H1 (cell line): ENCODE data around the gene PPP1R27. TPM values are rescaled to one million over a fixed set of nuclear protein-coding genes. Genes with fewer than 3 reads are reported as not detected.

Experiments
- CTCF ChIA-PET: fragments of 300-600 bp; sonication (Branson Sonifier 250); formaldehyde crosslinking; loops from one replicate; lab custom pipeline; 2021; ENCODE audit not compliant: partially characterized antibody; lab: Charles Lee
- POLR2A ChIA-PET: fragments of 300-600 bp; sonication (Branson Sonifier 250); formaldehyde crosslinking; loops from one replicate; lab custom pipeline; 2021; ENCODE audit warnings: inconsistent platforms; ENCODE audit not compliant: partially characterized antibody; lab: Charles Lee
- DNase-seq, 2 experiments: peaks; one replicate each; pipeline versions ENCODE4 v3.0.0 to v3.0.0-alpha.2; 2010 to 2022; ENCODE audit warnings: low spot score in 2 of 2, low read depth in 1 of 2, mixed read lengths in 1 of 2
- FAIRE-seq: peaks from 2 replicates; lab custom pipeline; 2011; peaks lifted over from hg19 to GRCh38; lab: Jason Lieb, UNC
- H2AFZ ChIP-seq: 2 replicates; pipeline ENCODE4 v1.8.1; 2012; ENCODE audit warnings: low read length, inconsistent platforms
- H2AK5ac ChIP-seq: 2 replicates; pipeline ENCODE4 v1.6.1; 2013; ENCODE audit warnings: low read depth, low read length
- H2BK120ac ChIP-seq: replicated peaks from 2 replicates; pipeline ENCODE3; 2013; ENCODE audit warnings: low read depth, low read length, inconsistent platforms
- H2BK12ac ChIP-seq: 2 replicates; pipeline ENCODE4 v1.6.1; 2013; ENCODE audit warnings: low read depth, low read length
- H2BK15ac ChIP-seq: 2 replicates; pipeline ENCODE4 v1.6.1; 2013; ENCODE audit warnings: low read length
- H2BK20ac ChIP-seq: 2 replicates; pipeline ENCODE4 v1.6.1; 2013; ENCODE audit warnings: low read length
- H2BK5ac ChIP-seq: 2 replicates; pipeline ENCODE4 v1.6.1; 2013; ENCODE audit warnings: low read depth, low read length
- H3K14ac ChIP-seq: 2 replicates; pipeline ENCODE4 v1.6.1; 2013; ENCODE audit warnings: inconsistent platforms; ENCODE audit not compliant: insufficient read length
- H3K18ac ChIP-seq: 2 replicates; pipeline ENCODE4 v1.6.1; 2013; ENCODE audit warnings: low read length; ENCODE audit errors: extremely low read depth
- H3K23ac ChIP-seq: 2 replicates; pipeline ENCODE4 v1.6.1; 2013; ENCODE audit warnings: inconsistent platforms; ENCODE audit not compliant: insufficient read length
- H3K23me2 ChIP-seq: 2 replicates; pipeline ENCODE4 v1.6.1; 2013; ENCODE audit warnings: low read depth, low read length
- H3K27ac ChIP-seq: 2 replicates; pipeline ENCODE4 v1.6.1; 2011; ENCODE audit warnings: low read depth, low read length, inconsistent platforms
- H3K27me3 ChIP-seq, 4 experiments: replicated peaks in 1 of 4; 1 replicate in 1 of 4; 2 replicates in 3 of 4; pipeline versions ENCODE4 v1.6.1 to v1.8.1; 2011 to 2013; ENCODE audit warnings: low read length in 3 of 4, mild to moderate bottlenecking in 3 of 4, inconsistent platforms in 2 of 4, mixed read lengths in 2 of 4, moderate library complexity in 1 of 4; ENCODE audit not compliant: control insufficient read depth in 3 of 4, insufficient read depth in 3 of 4; ENCODE audit errors: extremely low read depth in 1 of 4
- H3K36me3 ChIP-seq, 4 experiments: 2 replicates each; pipeline versions ENCODE4 v1.6.1 to v1.8.1; 2011 to 2013; ENCODE audit warnings: mild to moderate bottlenecking in 4 of 4, low read length in 3 of 4, moderate library complexity in 2 of 4, control low read depth in 1 of 4, inconsistent platforms in 1 of 4; ENCODE audit not compliant: insufficient read depth in 4 of 4, control insufficient read depth in 2 of 4
- H3K4ac ChIP-seq: replicated peaks from 2 replicates; pipeline ENCODE3; 2013; ENCODE audit warnings: low read length, low read depth, mixed read lengths, inconsistent platforms; ENCODE audit not compliant: insufficient read length
- H3K4me1 ChIP-seq, 4 experiments: replicated peaks in 1 of 4; 1 replicate in 1 of 4; 2 replicates in 3 of 4; pipeline versions ENCODE4 v1.6.1 to v1.8.1; 2011 to 2013; ENCODE audit warnings: low read length in 3 of 4, inconsistent platforms in 2 of 4, mixed read lengths in 1 of 4; ENCODE audit not compliant: insufficient read depth in 4 of 4, control insufficient read depth in 3 of 4
- H3K4me2 ChIP-seq, 2 experiments: 2 replicates each; pipeline versions ENCODE4 v1.6.1 to v1.8.1; 2011 to 2013; ENCODE audit warnings: low read depth in 2 of 2, low read length in 2 of 2, control low read depth in 1 of 2, inconsistent platforms in 1 of 2, mild to moderate bottlenecking in 1 of 2; ENCODE audit not compliant: insufficient read depth in 1 of 2
- H3K4me3 ChIP-seq, 4 experiments: fragments of 200-600, 300-600 bp in 1 of 4; sonication (generic), shearing (Covaris generic), sonication (Bioruptor Twin) in 1 of 4; 2 replicates each; pipeline versions ENCODE4 v1.5.1 to v1.8.1; 2011 to 2016; ENCODE audit warnings: low read length in 4 of 4, low read depth in 3 of 4, control low read depth in 2 of 4, inconsistent platforms in 2 of 4, mild to moderate bottlenecking in 2 of 4, mixed read lengths in 1 of 4, moderate library complexity in 1 of 4; ENCODE audit not compliant: insufficient read depth in 2 of 4; ENCODE audit errors: extremely low read depth in 1 of 4
- H3K56ac ChIP-seq: replicated peaks from 2 replicates; pipeline ENCODE3; 2013; ENCODE audit warnings: low read depth, mild to moderate bottlenecking, mixed read lengths, low read length, inconsistent platforms; ENCODE audit not compliant: insufficient read length
- H3K79me1 ChIP-seq: 2 replicates; pipeline ENCODE4 v1.6.1; 2013; ENCODE audit warnings: low read depth, low read length, control low read depth
- H3K79me2 ChIP-seq, 2 experiments: 2 replicates each; pipeline versions ENCODE4 v1.6.1 to v1.8.1; 2012 to 2013; ENCODE audit warnings: low read length in 2 of 2, mild to moderate bottlenecking in 2 of 2, inconsistent platforms in 1 of 2; ENCODE audit not compliant: insufficient read depth in 2 of 2, control insufficient read depth in 1 of 2
- H3K9ac ChIP-seq, 4 experiments: replicated peaks in 1 of 4; 1 replicate in 1 of 4; 2 replicates in 3 of 4; pipeline versions ENCODE4 v1.6.1 to v1.8.1; 2011 to 2013; ENCODE audit warnings: low read depth in 3 of 4, low read length in 3 of 4, control low read depth in 2 of 4, mild to moderate bottlenecking in 2 of 4, moderate library complexity in 2 of 4, inconsistent platforms in 1 of 4; ENCODE audit errors: extremely low read depth in 1 of 4
- H3K9me3 ChIP-seq, 2 experiments: 2 replicates each; pipeline versions ENCODE4 v1.6.1 to v1.8.1; 2012 to 2013; ENCODE audit warnings: mild to moderate bottlenecking in 2 of 2, moderate library complexity in 2 of 2, control low read depth in 1 of 2, inconsistent platforms in 1 of 2, low read depth in 1 of 2, low read length in 1 of 2, mixed read lengths in 1 of 2; ENCODE audit not compliant: insufficient read depth in 2 of 2
- H4K20me1 ChIP-seq, 2 experiments: replicated peaks in 1 of 2; 2 replicates each; pipeline versions ENCODE3 to v1.8.1; 2011 to 2013; ENCODE audit warnings: inconsistent platforms in 2 of 2, low read length in 2 of 2, mild to moderate bottlenecking in 1 of 2; ENCODE audit not compliant: insufficient read depth in 2 of 2, control insufficient read depth in 1 of 2
- H4K5ac ChIP-seq: 2 replicates; pipeline ENCODE4 v1.6.1; 2013; ENCODE audit warnings: low read length, low read depth, mixed read lengths, inconsistent platforms; ENCODE audit not compliant: insufficient read length
- H4K8ac ChIP-seq: 2 replicates; pipeline ENCODE4 v1.8.0; 2013; ENCODE audit warnings: mild to moderate bottlenecking, moderate library complexity, low read length, inconsistent platforms; ENCODE audit not compliant: insufficient read depth; ENCODE audit errors: extremely low read depth
- H4K91ac ChIP-seq: replicated peaks from 2 replicates; pipeline ENCODE3; 2013; ENCODE audit warnings: low read length, mixed read lengths, inconsistent platforms; ENCODE audit not compliant: insufficient read length
- ASH2L ChIP-seq: fragments of 200-600, 300-600 bp; sonication (generic); IDR thresholded peaks from one replicate; pipeline ENCODE4 v1.7.1; 2017; ENCODE audit warnings: low read length
- E2F6 ChIP-seq: IDR thresholded peaks from 2 replicates; pipeline ENCODE4 v1.6.1; 2012; ENCODE audit warnings: inconsistent platforms
- EZH2 ChIP-seq: fragments of 200-600 bp; sonication (generic); IDR thresholded peaks from 2 replicates; pipeline ENCODE4 v1.7.1; 2012; ENCODE audit warnings: low read depth, mild to moderate bottlenecking, moderate library complexity, low read length, inconsistent platforms; ENCODE audit not compliant: severe bottlenecking
- HDAC6 ChIP-seq: IDR thresholded peaks from one replicate; pipeline ENCODE4 v1.7.1; 2012; ENCODE audit warnings: low read depth, mild to moderate bottlenecking, inconsistent platforms, low read length, moderate library complexity
- JUND ChIP-seq: IDR thresholded peaks from 2 replicates; pipeline ENCODE4 v1.6.1; 2011; ENCODE audit warnings: mild to moderate bottlenecking, improper control_type of control experiment, low read length
- NANOG ChIP-seq: IDR thresholded peaks from 2 replicates; pipeline ENCODE4 v1.6.1; 2011; ENCODE audit warnings: low read length, low read depth, mild to moderate bottlenecking, inconsistent platforms; ENCODE audit not compliant: insufficient read depth, poor library complexity, severe bottlenecking
- POLR2A ChIP-seq, 2 experiments: IDR thresholded peaks; 1 replicate in 1 of 2; 2 replicates in 1 of 2; pipeline ENCODE4 v1.6.1; 2011; ENCODE audit warnings: low read depth in 2 of 2, low read length in 2 of 2, mild to moderate bottlenecking in 2 of 2; ENCODE audit errors: control extremely low read depth in 1 of 2
- POLR2AphosphoS5 ChIP-seq: IDR thresholded peaks from 2 replicates; pipeline ENCODE4 v1.6.1; 2011; ENCODE audit warnings: low read depth, low read length
- RFX5 ChIP-seq: IDR thresholded peaks from 2 replicates; pipeline ENCODE4 v1.6.1; 2011; ENCODE audit warnings: low read depth, low read length, improper control_type of control experiment, borderline replicate concordance
- SP4 ChIP-seq: IDR thresholded peaks from 2 replicates; pipeline ENCODE4 v1.6.1; 2012; ENCODE audit warnings: low read length, inconsistent platforms
- TAF1 ChIP-seq: IDR thresholded peaks from 2 replicates; pipeline ENCODE4 v1.6.1; 2011; ENCODE audit warnings: mild to moderate bottlenecking, low read depth, low read length
- TCF12 ChIP-seq: IDR thresholded peaks from 2 replicates; pipeline ENCODE4 v1.6.1; 2011; ENCODE audit warnings: low read depth, mild to moderate bottlenecking, low read length
- USF2 ChIP-seq: IDR thresholded peaks from 2 replicates; pipeline ENCODE4 v1.6.1; 2011; ENCODE audit warnings: low read length, improper control_type of control experiment
- YY1 ChIP-seq: IDR thresholded peaks from 2 replicates; pipeline ENCODE4 v1.6.1; 2011; ENCODE audit warnings: low read depth, mild to moderate bottlenecking, low read length
- WGBS, 2 experiments: shearing (Covaris generic) in 1 of 2; methylation state at CpG; one replicate each; pipeline versions ENCODE4 v1.1.6 to v1.1.7; 2013 to 2015; ENCODE audit warnings: low lambda C conversion rate in 2 of 2, mixed read lengths in 2 of 2, inconsistent platforms in 1 of 2, low coverage in 1 of 2, missing lambda C conversion rate in 1 of 2; ENCODE audit not compliant: insufficient replicate concordance in 2 of 2, insufficient coverage in 1 of 2, insufficient read length in 1 of 2; ENCODE audit errors: extremely low coverage in 1 of 2, missing lambda C conversion rate in 1 of 2; 5-methylcytosine and 5-hydroxymethylcytosine counted together
- polyA plus RNA-seq, 7 experiments: library from polyadenylated mRNA; depleted of rRNA in 3 of 7; stranded (reverse) in 5 of 7; unstranded in 2 of 7; fragments of >200 nt in 5 of 7; fragments of 200-250 nt in 2 of 7; gene quantifications; 1 replicate in 5 of 7; 2 replicates in 1 of 7; 4 replicates in 1 of 7; pipeline versions ENCODE4 v1.2.1 to v1.2.3, GENCODE V29; 2011 to 2013; ENCODE audit warnings: missing spikeins in 2 of 7, mixed read lengths in 2 of 7
- total RNA-seq: library from RNA; stranded (reverse); fragmentation: NEBNext Ultra II Directional; extraction: Animal tissue kit (Norgen Biotek cat#: 25700); gene quantifications from 2 replicates; pipeline ENCODE4 v1.2.1, GENCODE V29; 2021

Gene PPP1R27
- total and polyA plus RNA-seq, 2 of the 8 experiments (the other 6 are each of a cell fraction or from before 2014, with no cell fraction given), result 0.27 TPM; not detected in 1

- DNase-seq, result no peak
- no peak overlapping the region for H4K5ac ChIP-seq
- no peaks in the 10 kb centered on the region for H3K79me1 ChIP-seq
- no peak overlapping the region for H3K4me2 ChIP-seq
- peaks cover 12 to 48% (median 34%) of the 10 kb centered on the region in 4 experiments for H3K36me3 ChIP-seq
- no peak overlapping the region for H3K14ac ChIP-seq
- H4K20me1 ChIP-seq, result peaks cover 2 to 13% of the 10 kb centered on the region in 2 experiments
- no peak overlapping the region for H3K18ac ChIP-seq
- no peak overlapping the region for H3K23ac ChIP-seq
- H3K27me3 ChIP-seq, result no peaks in the 10 kb centered on the region; a peak in 2 of 7 replicates
- CTCF ChIA-PET, result interaction anchor here (0.9 to 1.9 kb wide), 4 partner anchors 19 to 76 kb away, joined by 3 to 6 read pairs (median 4); no protein-coding TSS in a partner anchor
- no peak overlapping the region for H3K4me3 ChIP-seq
- no peak overlapping the region for H3K56ac ChIP-seq
- H2BK12ac ChIP-seq, result no peak overlapping the region
- H3K9me3 ChIP-seq, result no peaks in the 10 kb centered on the region
- no peak overlapping the region for H3K4ac ChIP-seq
- no peak overlapping the region for H2AK5ac ChIP-seq
- no peaks in the 10 kb centered on the region for H3K79me2 ChIP-seq
- H2BK20ac ChIP-seq, result no peak overlapping the region
- POLR2A ChIA-PET, result interaction anchor here (0.6 to 5.7 kb wide), 4 partner anchors 8 to 174 kb away, joined by 3 to 37 read pairs (median 9); partner anchors contain the start of genes MCRIP1 and PPP1R27
- no peak overlapping the region for H2BK120ac ChIP-seq
- H3K4me1 ChIP-seq, result peaks cover 0 to 3% (median 0%) of the 10 kb centered on the region in 4 experiments; a peak in 2 of 7 replicates
- H3K27ac ChIP-seq, result no peak overlapping the region
- H4K8ac ChIP-seq, result no peak overlapping the region
- no peaks in the 10 kb centered on the region for H3K23me2 ChIP-seq
- 92% methylated on average over 13 of the region's 13 CpGs; no CpG with 5 or more reads in 1 of the 2 experiments for WGBS, 2 experiments
- no peak overlapping the region for H3K9ac ChIP-seq
- no peak overlapping the region for H2AFZ ChIP-seq
- H4K91ac ChIP-seq, result no peak overlapping the region
- H2BK5ac ChIP-seq, result no peak overlapping the region
- FAIRE-seq, result no peak
- no peak overlapping the region for H2BK15ac ChIP-seq
- TF ChIP-seq HDAC6, result no peak
- no peak for TF ChIP-seq YY1
- no peak for TF ChIP-seq EZH2
- TF ChIP-seq E2F6, result no peak
- no peak for TF ChIP-seq JUND
- TF ChIP-seq NANOG, result no peak
- TF ChIP-seq USF2, result no peak
- TF ChIP-seq TAF1, result no peak
- TF ChIP-seq ASH2L, result no peak
- TF ChIP-seq POLR2A (IDR thresholded peaks at IDR 0.05; ENCODE audit: control extremely low read depth in 1 of 2, low read depth in 2 of 2, low read length in 2 of 2), result no peak
- no peak for TF ChIP-seq RFX5
- TF ChIP-seq POLR2AphosphoS5, result no peak
- TF ChIP-seq TCF12, result no peak
- TF ChIP-seq SP4, result no peak
Observed at GRCh38 chr17:81844887-81845286, 10.0 kb upstream of the PPP1R27 start.
